Gastrocnemius medialis (tissue), 4 donors: ENCODE data around the gene LGALS9C.
"Not testable (repeated sequence)": the region's sequence is repeated elsewhere in the genome, so short reads cannot be mapped to it uniquely, and the experiment has no call there.

Source experiments
- POLR2A ChIP-seq, 2 donors: fragments of 450-650 bp; IDR thresholded peaks; one replicate each; pipeline ENCODE4 v1.6.1; 2017; ENCODE audit warnings: antibody characterized with exemption in 2 of 2, mild to moderate bottlenecking in 2 of 2, moderate library complexity in 2 of 2
- TF ChIP-seq, protein P1 (sequence below), 5 experiments: fragments of 450-650 bp in 3 of 5; fragments of 200-600 bp in 2 of 5; sonication (generic) in 2 of 5; IDR thresholded peaks in 4 of 5; conservative IDR thresholded peaks in 1 of 5; 1 replicate in 4 of 5; 2 replicates in 1 of 5; pipeline ENCODE4 v1.5.1; 2016 to 2019; ENCODE audit warnings: antibody characterized with exemption in 5 of 5, mild to moderate bottlenecking in 3 of 5, moderate library complexity in 3 of 5

DNA sequence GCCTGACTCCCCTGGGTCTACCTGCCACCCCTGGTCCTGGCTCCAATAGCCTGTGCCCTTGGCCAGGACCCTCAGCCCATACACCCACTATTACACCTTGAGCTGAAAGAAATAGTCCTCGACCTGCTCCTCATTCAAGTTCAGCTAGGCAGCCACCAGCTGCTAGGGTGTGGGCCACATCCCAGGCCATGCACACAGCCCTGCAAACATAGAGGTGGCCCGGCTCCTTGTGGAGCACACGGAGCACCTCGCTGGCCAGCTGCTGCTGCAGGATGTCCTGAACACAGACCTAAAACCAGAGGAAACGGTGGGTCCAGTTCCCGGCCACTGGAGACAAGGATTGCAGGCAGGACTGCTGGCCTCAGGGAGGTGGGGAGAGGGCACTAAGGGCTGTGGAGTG is 22.5 kb downstream of the LGALS9C start:
- TF ChIP-seq, protein P1, sequence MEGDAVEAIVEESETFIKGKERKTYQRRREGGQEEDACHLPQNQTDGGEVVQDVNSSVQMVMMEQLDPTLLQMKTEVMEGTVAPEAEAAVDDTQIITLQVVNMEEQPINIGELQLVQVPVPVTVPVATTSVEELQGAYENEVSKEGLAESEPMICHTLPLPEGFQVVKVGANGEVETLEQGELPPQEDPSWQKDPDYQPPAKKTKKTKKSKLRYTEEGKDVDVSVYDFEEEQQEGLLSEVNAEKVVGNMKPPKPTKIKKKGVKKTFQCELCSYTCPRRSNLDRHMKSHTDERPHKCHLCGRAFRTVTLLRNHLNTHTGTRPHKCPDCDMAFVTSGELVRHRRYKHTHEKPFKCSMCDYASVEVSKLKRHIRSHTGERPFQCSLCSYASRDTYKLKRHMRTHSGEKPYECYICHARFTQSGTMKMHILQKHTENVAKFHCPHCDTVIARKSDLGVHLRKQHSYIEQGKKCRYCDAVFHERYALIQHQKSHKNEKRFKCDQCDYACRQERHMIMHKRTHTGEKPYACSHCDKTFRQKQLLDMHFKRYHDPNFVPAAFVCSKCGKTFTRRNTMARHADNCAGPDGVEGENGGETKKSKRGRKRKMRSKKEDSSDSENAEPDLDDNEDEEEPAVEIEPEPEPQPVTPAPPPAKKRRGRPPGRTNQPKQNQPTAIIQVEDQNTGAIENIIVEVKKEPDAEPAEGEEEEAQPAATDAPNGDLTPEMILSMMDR (IDR thresholded peaks at IDR 0.05 in 4 of 5, conservative IDR thresholded peaks at IDR 0.05 in 1 of 5) = not testable (repeated sequence)
- not testable (repeated sequence) for TF ChIP-seq POLR2A (IDR thresholded peaks at IDR 0.05)
